ENCODE results near the gene FAM180B.

Gene FAM180B

GRCh38 chr11:47569646-47570045 lies 16.8 kb upstream of the FAM180B start:
- DNase-seq (ENCODE audit: low read depth, low spot score): no peak

GRCh38 chr11:47570651-47571356 lies 15.7 kb upstream of the FAM180B start:
- DNase-seq (ENCODE audit: low read depth, low spot score): no peak

GRCh38 chr11:47571357-47571729 lies 15.1 kb upstream of the FAM180B start:
- DNase-seq (ENCODE audit: low read depth, low spot score): no peak

- DNase-seq (ENCODE audit: low read depth, low spot score): no peak
These were observed 14.6 kb upstream of the FAM180B start for GRCh38 chr11:47571895-47572294.

GRCh38 chr11:47572715-47573255 lies 13.7 kb upstream of the FAM180B start:
- DNase-seq (ENCODE audit: low read depth, low spot score): peak; percentile 29

GRCh38 chr11:47573321-47573720 lies 13.2 kb upstream of the FAM180B start:
- no peak for DNase-seq (ENCODE audit: low read depth, low spot score)

- no peak for DNase-seq (ENCODE audit: low read depth, low spot score)
These were observed 8.9 kb upstream of the FAM180B start for GRCh38 chr11:47577460-47578041.

GRCh38 chr11:47578524-47579494 lies 7.7 kb upstream of the FAM180B start, which contains the start of the genes KBTBD4 and NDUFS3:
KBTBD4 (minus strand) TSS chr11:47578970; CDS start chr11:47578951, 19 bp downstream.
NDUFS3 (plus strand) TSS chr11:47579074; CDS start chr11:47579092, 18 bp downstream.
- DNase-seq (ENCODE audit: low read depth, low spot score): peak; percentile 75

GRCh38 chr11:47583844-47584243 lies 2.6 kb upstream of the FAM180B start:
- DNase-seq (ENCODE audit: low read depth, low spot score): no peak

GRCh38 chr11:47587039-47587716 lies 700 bp downstream of the FAM180B start:
- no peak for DNase-seq (ENCODE audit: low read depth, low spot score)

- DNase-seq (ENCODE audit: low read depth, low spot score): no peak
These were observed 1.3 kb downstream of the FAM180B start for GRCh38 chr11:47587723-47588326.

GRCh38 chr11:47589118-47589517 lies 2.6 kb downstream of the FAM180B start:
- DNase-seq (ENCODE audit: low read depth, low spot score): no peak

- no peak for DNase-seq (ENCODE audit: low read depth, low spot score)
These were observed 3.1 kb downstream of the FAM180B start for GRCh38 chr11:47589584-47589976.

GRCh38 chr11:47589977-47590861 lies 3.7 kb downstream of the FAM180B start:
- DNase-seq (ENCODE audit: low read depth, low spot score): no peak

GRCh38 chr11:47591764-47592163 lies 5.3 kb downstream of the FAM180B start:
- DNase-seq (ENCODE audit: low read depth, low spot score): no peak

- no peak for DNase-seq (ENCODE audit: low read depth, low spot score)
These were observed 5.8 kb downstream of the FAM180B start for GRCh38 chr11:47592251-47592650.

- DNase-seq (ENCODE audit: low read depth, low spot score): no peak
These were observed 6.5 kb downstream of the FAM180B start for GRCh38 chr11:47592970-47593369.

GRCh38 chr11:47593492-47593933 lies 7.0 kb downstream of the FAM180B start:
- no peak for DNase-seq (ENCODE audit: low read depth, low spot score)

- DNase-seq (ENCODE audit: low read depth, low spot score): no peak
These were observed 7.7 kb downstream of the FAM180B start, which contains the start of gene C1QTNF4 for GRCh38 chr11:47593934-47594855. C1QTNF4 (minus strand) TSS chr11:47594411; CDS start chr11:47590810, 3,601 bp downstream.
